Glomerular visceral epithelial cell (primary cell): ENCODE measurements around the gene NT5M.
A peak's percentile ranks its signal among the peaks of the same experiment; 100 is the strongest.

Source experiments
- DNase-seq: peaks from one replicate; pipeline ENCODE4 v3.0.0-alpha.2; 2016; ENCODE audit errors: extremely low spot score

NT5M gene

GRCh38 chr17:17355426-17355825 lies 52.3 kb downstream of the NT5M start:
- no peak for DNase-seq

GRCh38 chr17:17356149-17356930 lies 53.2 kb downstream of the NT5M start:
- peak; percentile 81 for DNase-seq

GRCh38 chr17:17356931-17357270 lies 53.7 kb downstream of the NT5M start:
- no peak for DNase-seq

GRCh38 chr17:17358060-17358751 lies 55.0 kb downstream of the NT5M start:
- DNase-seq, result no peak

GRCh38 chr17:17358866-17359265 lies 55.7 kb downstream of the NT5M start:
- no peak for DNase-seq

- no peak for DNase-seq
Observed at GRCh38 chr17:17359271-17359670, 56.1 kb downstream of the NT5M start.

GRCh38 chr17:17360087-17360730 lies 57.0 kb downstream of the NT5M start:
- DNase-seq, result no peak

- DNase-seq, result no peak
Observed at GRCh38 chr17:17361543-17361866, 58.3 kb downstream of the NT5M start.

GRCh38 chr17:17361867-17362539 lies 58.8 kb downstream of the NT5M start:
- no peak for DNase-seq

- no peak for DNase-seq
Observed at GRCh38 chr17:17362540-17362930, 59.4 kb downstream of the NT5M start.

GRCh38 chr17:17363638-17364337 lies 60.6 kb downstream of the NT5M start:
- no peak for DNase-seq

GRCh38 chr17:17364338-17364667 lies 61.1 kb downstream of the NT5M start:
- DNase-seq, result no peak

- no peak for DNase-seq
Observed at GRCh38 chr17:17365476-17366110, 62.4 kb downstream of the NT5M start.

GRCh38 chr17:17366235-17366634 lies 63.1 kb downstream of the NT5M start:
- DNase-seq, result no peak

GRCh38 chr17:17366941-17367875 lies 64.0 kb downstream of the NT5M start:
- no peak for DNase-seq

GRCh38 chr17:17367931-17368330 lies 64.8 kb downstream of the NT5M start:
- no peak for DNase-seq

- DNase-seq, result no peak
Observed at GRCh38 chr17:17370711-17371110, 67.5 kb downstream of the NT5M start.

GRCh38 chr17:17372856-17373520 lies 69.8 kb downstream of the NT5M start:
- no peak for DNase-seq

- DNase-seq, result no peak
Observed at GRCh38 chr17:17375841-17376240, 72.7 kb downstream of the NT5M start.

GRCh38 chr17:17376362-17376761 lies 73.2 kb downstream of the NT5M start:
- no peak for DNase-seq
